ENCODE data around the gene LCE3C.
A peak's percentile ranks its signal among the peaks of the same experiment; 100 is the strongest.
"Not testable (repeated sequence)": the region's sequence is repeated elsewhere in the genome, so short reads cannot be mapped to it uniquely, and the experiment has no call there.

Gene LCE3C, protein sequence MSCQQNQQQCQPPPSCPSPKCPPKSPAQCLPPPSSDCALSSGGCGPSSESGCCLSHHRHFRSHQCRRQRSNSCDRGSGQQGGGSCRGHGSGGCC
- 0 reads per million in 18 experiments for total RNA-seq

DNA sequence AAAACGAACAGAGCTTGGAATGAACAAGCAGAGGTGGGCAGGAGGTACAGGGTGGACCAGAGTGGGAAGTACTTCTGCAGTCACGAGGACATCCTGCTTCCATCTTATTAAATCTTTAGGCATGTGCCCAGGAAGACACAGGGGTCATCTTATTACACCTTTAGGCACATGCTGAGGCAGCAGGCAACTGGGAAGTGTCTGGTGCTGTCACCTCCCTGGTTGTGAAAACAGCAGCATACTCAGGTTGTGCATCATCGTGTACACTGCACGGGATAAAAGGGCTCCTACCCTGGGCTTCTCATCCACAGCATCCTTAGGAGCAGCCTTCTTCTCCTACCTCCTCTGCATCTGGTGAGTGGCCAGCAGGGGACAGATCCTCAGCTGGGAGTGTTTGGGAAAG is at the start of gene LCE3C:
Gene LCE3C (plus strand): TSS at position 301 of the 400 bp plus-strand sequence. CDS start 498 bp downstream, outside the sequence.
- no peak for DNase-seq

DNA sequence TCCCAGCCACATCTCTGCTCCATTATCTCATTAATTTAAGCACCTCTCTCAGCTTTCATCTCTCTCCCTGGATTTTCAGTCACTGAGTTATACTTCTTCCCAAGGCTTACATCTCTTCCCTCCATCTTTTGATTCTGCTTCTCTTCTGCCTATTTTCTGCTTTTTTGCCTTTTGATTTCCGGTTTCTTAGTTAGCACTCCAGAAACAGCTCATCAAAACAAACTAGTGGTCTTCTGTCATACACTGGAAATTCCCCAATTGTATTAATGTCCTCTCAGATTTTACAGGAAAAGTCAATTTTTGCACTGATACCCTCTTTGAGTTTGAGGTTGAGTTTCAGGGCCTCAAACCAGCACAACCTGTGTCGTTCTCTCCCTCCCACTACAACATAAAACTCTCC is 34.9 kb upstream of the LCE3C start:
- no peak for DNase-seq

DNA sequence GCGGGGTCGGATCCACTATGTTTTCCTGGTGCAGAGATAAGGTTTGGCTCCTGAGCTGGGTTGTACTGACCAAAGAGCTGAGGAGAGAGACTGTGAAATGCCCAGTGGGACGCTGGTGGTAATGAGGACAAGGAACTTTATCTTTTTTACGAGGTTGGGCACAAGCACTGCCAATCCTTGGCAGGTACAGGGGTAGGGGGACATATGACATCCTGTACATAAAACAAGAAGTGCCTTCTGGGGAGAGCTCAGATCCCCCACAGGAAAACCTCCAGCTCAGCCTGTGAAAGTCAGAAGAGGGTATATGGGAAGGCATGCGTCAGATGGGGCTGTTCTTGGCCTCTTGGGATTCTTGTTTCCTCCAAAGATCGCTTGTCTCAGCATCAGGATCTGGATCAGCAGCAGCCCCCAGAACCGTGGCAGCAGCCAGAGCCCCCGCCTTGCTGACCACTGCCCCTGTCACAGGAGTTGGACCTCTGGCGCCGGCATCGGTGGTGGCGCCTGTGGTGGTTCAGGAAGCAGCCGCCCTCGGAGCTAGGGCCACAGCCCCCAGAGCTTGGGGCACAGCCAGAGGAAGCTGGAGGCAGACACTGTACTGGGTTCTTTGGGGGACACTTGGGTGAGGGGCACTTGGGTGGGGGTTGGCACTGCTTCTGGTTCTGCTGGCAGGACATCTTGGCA is 34.4 kb upstream of the LCE3C start:
- DNase-seq, result no peak

DNA sequence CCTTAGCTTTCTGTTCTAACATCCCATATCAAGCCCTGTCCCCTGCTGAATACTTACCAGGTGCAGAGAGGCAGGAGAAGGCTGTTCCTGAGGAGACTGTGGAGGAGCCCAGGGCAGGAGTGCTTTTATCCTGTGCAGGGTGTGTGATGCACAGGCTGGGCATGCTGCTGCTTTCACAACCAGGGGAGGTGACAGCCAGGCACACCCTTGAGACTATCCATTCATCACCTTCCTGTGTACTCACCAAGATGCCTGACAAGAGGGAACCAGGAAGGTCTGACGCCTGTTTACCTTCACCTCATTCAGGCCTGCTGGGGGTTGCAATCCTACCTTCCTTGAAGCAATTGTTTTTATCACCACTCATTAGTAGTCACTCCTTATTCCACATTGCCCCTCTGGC is 33.4 kb upstream of the LCE3C start, which contains the start of gene LCE3E:
Gene LCE3E (minus strand): TSS at position 100 of the 400 bp plus-strand sequence. CDS start 572 bp downstream, outside the sequence.
- DNase-seq, result no peak

DNA sequence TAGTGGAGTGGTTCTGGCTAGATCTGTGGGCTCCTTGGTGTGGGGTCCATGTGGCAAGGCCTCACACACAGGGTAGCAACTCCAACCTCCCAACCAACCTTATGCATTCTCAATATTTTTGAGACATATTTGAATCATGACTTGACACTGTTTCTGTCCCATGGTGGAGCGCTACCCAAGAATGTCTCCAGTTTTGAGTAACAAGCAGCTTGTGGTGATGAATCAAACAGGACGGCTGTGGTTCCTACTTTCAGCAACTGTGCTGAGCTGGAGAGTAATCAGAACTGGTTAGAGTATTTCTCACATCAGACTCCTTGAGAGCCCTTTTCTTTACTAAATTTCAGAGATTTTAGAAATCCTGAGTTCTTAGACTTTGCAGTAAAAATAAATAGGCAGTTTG is 22.9 kb upstream of the LCE3C start:
- no peak for DNase-seq

DNA sequence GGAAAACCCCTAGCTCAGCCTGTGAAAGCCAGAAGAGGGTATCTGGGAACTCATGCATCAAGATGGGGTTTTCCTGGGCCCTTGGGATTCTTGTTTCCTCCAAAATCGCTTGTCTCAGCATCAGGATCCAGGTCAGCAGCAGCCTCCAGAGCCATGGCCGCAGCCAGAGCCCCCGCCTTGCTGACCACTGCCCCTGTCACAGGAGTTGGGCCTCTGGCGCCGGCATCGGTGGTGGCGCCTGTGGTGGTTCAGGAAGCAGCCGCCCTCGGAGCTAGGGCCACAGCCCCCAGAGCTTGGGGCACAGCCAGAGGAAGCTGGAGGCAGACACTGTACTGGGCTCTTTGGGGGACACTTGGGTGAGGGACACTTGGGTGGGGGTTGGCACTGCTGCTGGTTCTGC is 20.5 kb upstream of the LCE3C start:
- not testable (repeated sequence) for DNase-seq

DNA sequence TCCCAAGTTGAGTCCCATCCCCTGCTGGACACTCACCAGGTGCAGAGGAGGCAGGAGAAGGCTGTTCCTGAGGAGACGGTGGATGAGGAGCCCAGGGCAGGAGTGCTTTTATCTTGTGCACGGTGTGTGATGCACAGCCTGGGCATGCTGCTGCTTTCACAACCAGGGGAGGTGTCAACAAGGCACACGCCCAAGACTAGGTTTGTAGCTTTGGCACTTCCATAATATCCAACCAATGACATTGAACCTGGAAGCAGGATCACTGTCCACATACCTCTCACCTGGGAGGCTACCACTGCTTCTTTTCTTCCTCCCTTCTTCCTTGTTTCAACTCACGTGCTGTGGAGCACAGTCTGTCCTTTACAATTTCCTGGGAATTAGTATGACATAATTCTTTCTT is 19.6 kb upstream of the LCE3C start, which contains the start of gene LCE3D:
Gene LCE3D (minus strand): TSS at position 84 of the 400 bp plus-strand sequence. CDS start 580 bp downstream, outside the sequence.
- DNase-seq, result no peak

DNA sequence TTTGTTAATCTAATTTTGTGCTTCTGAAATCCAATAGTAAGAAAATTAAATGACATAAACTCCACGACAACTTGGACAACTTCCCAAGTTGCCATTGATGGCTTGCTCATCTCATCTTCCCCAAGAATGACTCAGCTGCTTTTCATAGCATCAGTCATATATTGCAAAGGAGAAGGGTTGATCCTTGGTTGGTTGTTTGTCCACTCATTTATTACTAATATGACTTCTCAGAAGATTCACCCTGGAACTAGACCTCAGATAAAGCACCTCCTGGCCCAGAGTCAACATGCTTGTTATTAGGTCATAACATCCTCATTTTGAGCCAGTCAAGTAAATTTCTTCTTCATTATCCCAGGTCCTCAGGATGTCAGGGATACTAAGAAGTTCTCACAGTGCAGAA is 17.4 kb upstream of the LCE3C start:
- DNase-seq, result no peak

DNA sequence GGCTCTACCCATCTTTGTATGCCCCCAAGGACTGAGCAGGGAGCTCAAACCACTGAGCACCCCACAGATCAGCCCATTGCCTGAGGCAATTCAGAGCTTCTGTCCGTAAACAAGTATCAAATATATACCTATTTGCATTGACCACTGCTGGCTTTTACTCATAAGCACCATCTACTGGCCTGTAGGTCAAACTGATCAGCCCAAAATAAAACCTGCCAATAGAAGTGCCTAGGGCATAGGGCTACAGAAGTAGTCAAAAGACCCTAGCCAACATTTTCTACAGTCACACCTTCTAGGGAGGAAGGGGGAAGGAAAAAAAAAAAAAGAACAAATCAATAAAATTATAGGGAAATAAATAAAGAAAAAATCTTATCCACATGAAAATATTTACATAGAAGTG is 14.4 kb upstream of the LCE3C start:
- no peak for DNase-seq

DNA sequence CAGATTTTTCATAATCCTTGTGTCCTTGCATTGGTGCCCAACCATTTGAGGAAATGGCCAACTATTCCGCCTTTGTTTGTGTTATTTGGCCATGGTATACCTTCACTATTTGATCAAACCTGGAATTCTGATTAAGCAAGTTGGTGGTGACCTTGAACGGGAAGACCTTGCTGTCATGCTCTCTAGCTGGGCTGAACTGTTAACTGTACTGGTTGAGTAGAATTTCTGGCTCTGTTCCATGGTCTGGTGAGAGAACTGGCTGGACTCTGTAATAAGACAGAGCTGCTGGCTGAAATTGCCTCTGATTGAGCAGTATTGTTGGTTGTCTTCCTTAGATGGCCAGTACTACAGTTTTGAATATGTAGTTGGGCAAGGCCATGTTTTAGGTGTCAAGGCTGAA is 3.0 kb upstream of the LCE3C start:
- no peak for DNase-seq

DNA sequence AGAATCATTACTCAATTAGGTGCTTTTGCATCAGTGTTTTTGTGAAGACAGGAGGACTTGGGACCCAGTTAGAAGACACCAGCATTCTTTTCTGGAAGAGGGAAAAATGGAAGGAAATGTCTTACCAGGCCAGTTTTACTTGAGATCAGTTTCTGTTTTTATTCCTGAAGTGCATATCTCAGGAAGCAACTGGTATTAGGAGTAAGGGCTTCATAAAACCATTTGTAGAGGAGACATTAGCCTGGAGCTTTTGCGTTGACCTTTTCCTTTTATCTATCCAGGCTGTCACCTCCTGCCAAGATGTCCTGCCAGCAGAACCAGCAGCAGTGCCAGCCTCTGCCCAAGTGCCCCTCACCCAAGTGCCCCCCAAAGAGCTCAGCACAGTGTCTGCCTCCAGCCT is 13.5 kb downstream of the LCE3C start, which contains the start of gene LCE3B:
Gene LCE3B (plus strand): TSS at position 301 of the 400 bp plus-strand sequence. CDS start 0 bp downstream, at position 301.
- no peak for DNase-seq

DNA sequence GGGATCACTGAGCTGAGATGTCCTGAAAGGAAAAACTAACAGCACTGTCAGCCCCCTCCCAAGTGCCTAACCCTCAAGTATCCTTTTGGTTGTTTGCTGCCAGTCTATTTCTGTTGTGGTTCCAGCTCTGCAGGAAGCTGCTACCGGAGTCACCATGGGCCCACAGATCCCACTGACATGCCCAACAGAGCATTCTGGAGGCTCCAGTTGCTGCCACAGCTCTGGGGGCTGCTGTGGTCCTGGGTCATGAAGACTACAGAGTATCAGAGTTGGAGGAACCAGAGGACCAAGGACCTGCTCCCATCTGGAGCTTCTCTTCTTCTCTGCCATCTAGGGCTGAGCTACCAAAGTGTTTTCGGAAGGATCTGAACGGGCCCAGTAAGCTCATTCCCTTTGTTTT is 22.0 kb downstream of the LCE3C start:
- no peak for DNase-seq

DNA sequence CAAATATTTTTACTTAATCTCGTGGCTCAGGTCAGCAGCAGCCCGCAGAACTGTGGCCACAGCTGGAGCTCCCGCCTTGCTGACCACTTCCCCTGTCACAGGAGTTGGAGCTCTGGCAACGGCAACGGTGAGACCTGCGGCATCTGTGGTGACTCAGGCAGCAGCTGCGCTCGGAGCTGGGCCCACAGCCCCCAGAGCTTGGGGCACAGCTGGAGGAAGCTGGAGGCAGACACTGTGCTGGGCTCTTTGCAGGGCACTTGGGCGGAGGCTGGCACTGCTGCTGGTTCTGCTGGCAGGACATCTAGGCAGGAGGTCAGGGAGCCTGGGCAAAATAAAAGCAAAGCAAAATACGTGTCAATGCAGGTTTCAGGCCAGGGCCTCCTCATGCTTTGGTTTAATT is 22.8 kb downstream of the LCE3C start, which contains the start of gene LCE3A:
Gene LCE3A (minus strand): TSS at position 301 of the 400 bp plus-strand sequence. CDS start 0 bp downstream, at position 301.
- peak in 1 of 2 donors; percentile 8 for DNase-seq

DNA sequence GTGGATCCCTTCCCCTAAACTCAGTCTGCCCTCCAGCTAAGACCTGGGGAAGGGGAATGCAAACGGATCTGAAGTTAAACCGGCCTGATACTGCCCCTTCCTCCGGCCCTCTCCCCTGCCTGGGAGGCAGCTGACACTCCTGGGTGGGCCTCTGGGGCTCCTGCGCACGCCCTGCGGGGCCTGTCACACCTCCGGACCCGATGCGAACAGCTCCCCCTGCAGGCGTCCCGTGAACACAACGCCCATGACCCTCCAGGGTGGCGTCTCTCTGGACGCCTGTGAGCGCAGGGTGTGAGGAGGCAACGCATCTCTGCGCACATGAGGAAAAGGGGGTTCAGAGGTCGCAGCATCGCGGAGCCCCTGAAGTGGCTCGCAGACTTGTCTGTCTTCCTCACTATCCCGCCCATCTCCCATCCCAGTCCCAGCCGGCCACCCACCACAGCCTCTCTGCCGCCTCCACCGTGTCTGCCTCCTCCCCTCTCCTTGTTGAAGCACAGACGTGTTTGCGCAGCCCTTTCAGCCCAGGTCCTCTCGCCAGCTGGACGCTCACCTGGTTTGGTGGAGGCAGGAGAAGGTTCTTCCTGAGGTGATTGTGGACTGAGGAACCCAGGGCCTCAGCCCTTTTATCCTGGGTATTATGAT is 23.3 kb downstream of the LCE3C start:
- no peak for DNase-seq

DNA sequence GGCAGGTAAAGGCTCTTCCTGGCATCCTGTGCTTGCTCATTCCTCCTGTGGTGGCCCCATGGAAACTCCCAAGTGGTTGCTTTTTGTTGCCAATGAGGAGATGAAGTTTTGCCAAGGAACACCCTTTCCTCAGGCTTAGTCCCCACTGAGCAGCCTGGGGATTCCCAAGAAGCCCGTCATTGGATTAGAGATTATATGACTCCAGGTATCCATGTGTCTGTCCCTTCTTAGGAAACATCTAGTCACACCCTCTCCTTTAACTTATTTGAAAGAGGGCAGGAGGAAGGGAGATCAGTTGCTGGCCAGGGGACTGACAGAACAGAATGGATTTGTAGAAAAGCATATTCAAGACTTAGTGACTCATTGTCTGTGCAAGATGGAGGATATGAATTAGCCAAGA is 26.7 kb downstream of the LCE3C start:
- DNase-seq, result no peak

DNA sequence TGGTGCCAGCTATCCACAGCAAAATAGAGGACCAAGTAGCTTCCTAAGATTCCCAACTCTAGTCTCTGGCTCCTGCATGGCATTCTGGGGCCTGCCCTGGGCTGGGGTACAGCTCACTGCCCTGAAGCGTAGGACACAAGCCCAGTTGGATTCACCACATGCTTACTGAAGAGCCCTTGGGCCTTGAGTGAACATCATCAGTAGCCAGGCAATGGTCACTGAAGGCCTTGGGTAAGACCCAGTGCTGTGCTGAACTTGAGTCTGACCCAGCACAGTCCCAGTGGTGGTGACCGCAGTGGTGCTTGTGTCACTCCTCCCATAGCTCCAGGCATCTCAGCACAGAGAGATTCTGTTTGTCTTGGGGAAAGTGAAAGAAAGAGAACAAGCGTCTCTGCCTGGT is 30.6 kb downstream of the LCE3C start:
- DNase-seq, result no peak

DNA sequence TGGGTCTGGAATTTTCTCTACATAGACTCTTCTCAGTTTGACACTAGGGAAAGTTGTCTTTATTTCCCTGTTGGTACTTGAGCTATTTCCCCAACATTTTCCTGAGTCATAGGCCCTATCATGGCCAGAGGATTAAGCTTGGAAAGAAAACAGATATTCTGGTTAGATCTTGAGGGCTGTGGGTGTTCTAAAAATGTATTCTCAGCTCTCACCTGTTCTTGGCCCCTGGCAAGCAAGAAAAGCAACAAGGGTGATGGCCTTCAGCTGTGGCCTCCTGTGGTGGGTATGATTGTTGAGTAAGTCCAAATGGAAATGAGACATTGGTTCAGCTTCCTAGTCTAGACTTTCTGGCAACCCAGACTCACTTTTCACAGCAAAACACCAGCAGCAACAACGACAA is 40.3 kb downstream of the LCE3C start:
- DNase-seq, result no peak

DNA sequence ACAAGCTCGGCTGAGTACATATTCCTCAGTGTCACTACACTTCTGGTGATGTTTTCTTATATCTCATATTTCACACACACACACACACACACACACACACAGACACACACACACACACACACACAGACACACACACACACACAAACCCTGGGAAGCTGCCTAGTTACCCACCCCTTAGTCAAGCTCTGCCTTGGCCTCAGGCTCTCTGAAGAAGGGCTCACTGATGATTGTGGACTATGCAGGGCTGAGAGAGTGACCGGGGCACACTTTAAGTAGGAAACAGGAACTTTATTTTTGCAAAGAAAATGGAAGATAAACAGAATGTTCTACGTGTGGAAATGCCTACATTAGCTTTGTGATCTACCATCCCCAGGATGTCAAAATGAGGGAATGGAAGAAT is 43.9 kb downstream of the LCE3C start:
- no peak for DNase-seq

DNA sequence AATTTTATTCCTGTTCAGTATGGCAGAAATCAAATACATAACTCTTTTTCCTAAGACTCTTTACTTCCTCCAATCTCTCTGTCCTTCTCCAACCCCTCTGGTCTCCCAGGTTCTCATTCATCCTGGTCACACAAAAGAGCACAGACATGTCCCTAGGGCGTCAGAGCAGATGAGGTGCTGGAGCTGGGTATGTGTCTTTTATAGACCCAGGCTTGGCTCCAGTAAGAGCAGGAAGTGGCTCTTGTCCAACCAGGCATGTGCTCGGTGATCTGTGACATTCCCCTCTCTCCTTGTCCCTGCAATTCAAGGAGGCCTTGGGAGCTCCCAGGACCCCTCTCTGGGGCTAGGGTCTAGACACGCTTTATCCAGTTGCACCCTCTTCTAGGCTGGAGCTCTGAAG is 45.1 kb downstream of the LCE3C start:
- no peak for DNase-seq

DNA sequence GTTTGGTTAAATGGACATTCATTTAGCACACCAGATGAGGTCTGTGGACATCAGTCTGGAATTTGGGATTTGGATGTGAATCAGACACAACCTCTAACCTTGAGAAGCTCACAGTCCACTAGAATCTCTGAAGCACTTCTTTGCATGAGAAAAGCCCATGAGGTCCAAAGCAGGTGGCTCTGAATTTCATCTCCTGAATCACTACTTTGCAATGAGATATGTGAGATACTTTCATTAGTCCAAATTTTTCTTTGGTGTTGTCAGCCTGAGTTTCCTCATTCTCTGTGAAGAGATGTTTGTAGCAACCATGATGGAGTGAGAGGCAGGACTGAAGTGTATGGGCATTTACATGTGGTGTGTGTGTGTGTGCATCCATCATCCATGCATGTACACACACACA is 46.6 kb downstream of the LCE3C start:
- DNase-seq, result no peak

All from inflammatory macrophage (primary cell).